OCI-LY7 (cell line): ENCODE measurements around the gene LMOD2.

Source experiments
- CTCF ChIP-seq: fragments of 200-600 bp; sonication (generic); conservative IDR thresholded peaks from 2 replicates; pipeline ENCODE4 v1.5.1; 2014; ENCODE audit warnings: mild to moderate bottlenecking, antibody characterized with exemption, low read length, moderate library complexity, mixed read lengths
- EZH2phosphoT487 ChIP-seq: fragments of 200-600 bp; sonication (generic); IDR thresholded peaks from 2 replicates; pipeline ENCODE4 v1.6.1; 2018; ENCODE audit warnings: low read depth, borderline replicate concordance, mild to moderate bottlenecking, mixed run types, antibody characterized with exemption, low read length, moderate library complexity, mixed read lengths

DNA sequence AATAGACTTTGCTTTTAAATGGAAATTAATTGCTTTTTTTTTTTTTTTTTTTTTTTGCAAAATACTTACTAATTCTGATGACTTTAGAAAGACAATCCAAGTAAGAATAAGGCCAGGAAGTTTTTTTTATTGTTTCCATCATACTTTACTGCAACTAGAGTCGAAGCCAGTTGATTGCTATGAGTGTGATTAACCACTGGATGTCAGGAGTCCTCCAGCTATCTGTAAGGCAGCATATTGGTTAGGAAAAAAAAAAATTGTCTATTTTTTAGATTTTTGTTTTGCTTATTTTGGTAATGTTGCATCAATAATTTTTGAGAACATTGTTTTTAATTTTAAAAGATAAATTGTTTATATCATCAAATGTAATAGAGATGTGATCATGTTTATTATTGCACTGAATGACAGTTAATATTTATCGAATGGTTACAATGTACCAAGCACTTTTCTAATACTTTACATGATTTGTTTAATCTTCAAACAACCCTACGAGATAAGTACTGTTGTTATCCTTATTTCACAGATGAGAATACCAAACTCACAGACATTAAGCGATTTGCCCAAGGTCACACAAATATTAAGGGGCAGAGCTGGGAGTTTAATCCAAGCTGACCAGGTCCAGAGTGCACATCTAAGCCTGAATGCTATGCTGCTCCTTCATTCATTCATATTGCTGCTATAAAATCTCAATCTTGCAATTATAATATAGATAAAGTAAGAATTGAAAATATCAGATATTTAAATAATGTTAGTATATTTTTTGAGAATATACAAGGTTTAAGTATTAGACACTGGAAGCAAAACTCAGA is 19.9 kb upstream of the LMOD2 start:
- TF ChIP-seq CTCF (peak; percentile 75), EZH2phosphoT487 (no peak)
